GM18519 (cell line): ENCODE data around the gene TOM1L2.

ENCODE experiments used
- ATAC-seq: cut with Tn5 transposase; IDR thresholded peaks from one replicate; pipeline ENCODE4 v1.9.1; 2021; ENCODE audit warnings: mild to moderate bottlenecking, moderate library complexity; ENCODE audit not compliant: unreplicated experiment, low FRiP score

TOM1L2 gene

GRCh38 chr17:17797119-17797809 lies 174.9 kb downstream of the TOM1L2 start:
- ATAC-seq = no peak

GRCh38 chr17:17796787-17797061 lies 175.5 kb downstream of the TOM1L2 start:
- ATAC-seq = no peak

DNA sequence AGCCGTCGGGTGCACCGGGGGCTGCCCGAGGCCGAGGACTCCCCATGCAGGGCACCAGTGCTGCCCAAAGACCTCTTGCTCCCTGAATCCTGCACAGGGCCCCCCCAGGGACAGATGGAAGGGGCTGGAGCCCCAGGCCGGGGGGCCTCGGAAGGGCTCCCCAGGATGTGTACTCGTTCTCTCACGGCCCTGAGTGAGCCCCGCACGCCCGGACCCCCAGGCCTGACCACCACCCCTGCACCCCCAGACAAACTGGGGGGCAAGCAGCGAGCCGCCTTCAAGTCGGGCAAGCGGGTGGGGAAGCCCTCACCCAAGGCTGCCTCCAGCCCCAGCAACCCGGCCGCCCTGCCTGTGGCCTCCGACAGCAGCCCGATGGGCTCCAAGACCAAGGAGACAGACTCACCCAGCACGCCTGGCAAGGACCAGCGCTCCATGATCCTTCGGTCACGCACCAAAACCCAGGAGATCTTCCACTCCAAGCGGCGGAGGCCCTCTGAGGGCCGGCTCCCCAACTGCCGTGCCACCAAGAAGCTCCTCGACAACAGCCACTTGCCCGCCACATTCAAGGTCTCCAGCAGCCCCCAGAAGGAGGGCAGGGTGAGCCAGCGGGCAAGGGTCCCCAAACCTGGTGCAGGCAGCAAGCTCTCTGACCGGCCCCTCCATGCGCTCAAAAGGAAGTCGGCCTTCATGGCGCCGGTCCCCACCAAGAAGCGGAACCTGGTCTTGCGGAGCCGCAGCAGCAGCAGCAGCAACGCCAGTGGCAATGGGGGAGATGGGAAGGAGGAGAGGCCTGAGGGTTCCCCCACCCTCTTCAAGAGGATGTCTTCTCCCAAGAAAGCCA lies 176.0 kb downstream of the TOM1L2 start:
- no peak for ATAC-seq

DNA sequence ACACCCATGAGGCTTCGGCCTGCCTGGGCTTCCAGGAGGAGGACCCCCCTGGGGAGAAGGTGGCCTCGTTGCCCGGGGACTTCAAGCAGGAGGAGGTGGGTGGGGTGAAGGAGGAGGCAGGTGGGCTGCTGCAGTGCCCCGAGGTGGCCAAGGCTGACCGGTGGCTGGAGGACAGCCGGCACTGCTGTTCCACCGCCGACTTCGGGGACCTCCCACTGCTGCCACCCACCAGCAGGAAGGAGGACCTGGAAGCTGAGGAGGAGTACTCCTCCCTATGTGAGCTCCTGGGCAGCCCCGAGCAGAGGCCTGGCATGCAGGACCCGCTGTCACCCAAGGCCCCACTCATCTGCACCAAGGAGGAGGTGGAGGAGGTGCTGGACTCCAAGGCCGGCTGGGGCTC lies 176.9 kb downstream of the TOM1L2 start:
- no peak for ATAC-seq

GRCh38 chr17:17794382-17794781 lies 177.8 kb downstream of the TOM1L2 start:
- no peak for ATAC-seq
